ENCODE results near the gene EPB41. TPM values are rescaled to one million over a fixed set of nuclear protein-coding genes. Genes with fewer than 3 reads are reported as not detected.

Gene EPB41
- total RNA-seq, 1 experiment from 2014 or later, result 20.2 TPM

- POLR2A ChIA-PET, result no interaction called here
- CTCF ChIA-PET, result interaction anchor here (0.5 kb wide), 1 partner anchor 43 kb away, joined by 9 read pairs; no protein-coding TSS in a partner anchor
- intact Hi-C loops (cut with micrococcal nuclease; ENCODE audit: unreplicated experiment) (no loop called here), in situ Hi-C loops (cut with HindIII; ENCODE audit: low pct_unique_long_range_greater_than_20kb, low sequenced_read_pairs) (no loop called here)
- Histone ChIP-seq H3K36me3 (ENCODE audit: control insufficient read depth, insufficient read depth, low read length) (no peaks in the 10 kb centered on the region), H3K4me3 (ENCODE audit: low read depth in 2 of 2, low read length in 2 of 2) (no peak overlapping the region), H3K27ac (ENCODE audit: low read length) (peak overlapping the region; percentile 58; the same call in 1 of the 2 replicates), H3K4me1 (ENCODE audit: control insufficient read depth, insufficient read depth, low read length) (peaks cover 10% of the 10 kb centered on the region; the same call in 1 of the 2 replicates), H3K9me3 (ENCODE audit: control insufficient read depth, insufficient read depth, low read depth, low read length) (no peaks in the 10 kb centered on the region), H3K27me3 (ENCODE audit: control insufficient read depth, insufficient read depth, low read length) (no peaks in the 10 kb centered on the region)
- ATAC-seq (no peak), DNase-seq (ENCODE audit: low read depth, low spot score) (no peak)
- BruUV-seq (replicated peaks), result no TSS peak
- TF ChIP-seq POLR2AphosphoS5 (IDR thresholded peaks at IDR 0.05; ENCODE audit: low read depth, low read length), result no peak
- TF ChIP-seq REST (IDR thresholded peaks at IDR 0.05; ENCODE audit: insufficient read depth in 1 of 2, low read depth in 2 of 2, low read length in 1 of 2), result no peak
- TF ChIP-seq SIN3A (IDR thresholded peaks at IDR 0.05; ENCODE audit: borderline replicate concordance, insufficient read depth, low read depth, low read length), result no peak
- TF ChIP-seq CTCF (IDR thresholded peaks at IDR 0.05), result no peak
- TF ChIP-seq TCF7L2 (IDR thresholded peaks at IDR 0.05; ENCODE audit: low read depth, low read length), result no peak
These were observed 12.9 kb downstream of the EPB41 start for GRCh38 chr1:28927266-28927647.

GRCh38 chr1:28927648-28928313 lies 13.4 kb downstream of the EPB41 start:
- DNase-seq (ENCODE audit: low read depth, low spot score) (no peak), ATAC-seq (no peak)
- ChIA-PET CTCF (no interaction called here), POLR2A (interaction anchor here (0.6 kb wide), 1 partner anchor 43 kb away, joined by 10 read pairs; no protein-coding TSS in a partner anchor)
- TF ChIP-seq TCF7L2 (IDR thresholded peaks at IDR 0.05; ENCODE audit: low read depth, low read length) (no peak), POLR2AphosphoS5 (IDR thresholded peaks at IDR 0.05; ENCODE audit: low read depth, low read length) (no peak), CTCF (IDR thresholded peaks at IDR 0.05) (no peak), REST (IDR thresholded peaks at IDR 0.05; ENCODE audit: insufficient read depth in 1 of 2, low read depth in 2 of 2, low read length in 1 of 2) (no peak), SIN3A (IDR thresholded peaks at IDR 0.05; ENCODE audit: borderline replicate concordance, insufficient read depth, low read depth, low read length) (no peak)
- in situ Hi-C loops (cut with HindIII; ENCODE audit: low pct_unique_long_range_greater_than_20kb, low sequenced_read_pairs) (no loop called here), intact Hi-C loops (cut with micrococcal nuclease; ENCODE audit: unreplicated experiment) (no loop called here)
- Histone ChIP-seq H3K4me3 (ENCODE audit: low read depth in 2 of 2, low read length in 2 of 2) (no peak overlapping the region), H3K9me3 (ENCODE audit: control insufficient read depth, insufficient read depth, low read depth, low read length) (no peaks in the 10 kb centered on the region), H3K4me1 (ENCODE audit: control insufficient read depth, insufficient read depth, low read length) (peaks cover 10% of the 10 kb centered on the region; the same call in 1 of the 2 replicates), H3K36me3 (ENCODE audit: control insufficient read depth, insufficient read depth, low read length) (no peaks in the 10 kb centered on the region), H3K27ac (ENCODE audit: low read length) (peak overlapping the region; percentile 58; the same call in 1 of the 2 replicates), H3K27me3 (ENCODE audit: control insufficient read depth, insufficient read depth, low read length) (no peaks in the 10 kb centered on the region)
- BruUV-seq (replicated peaks), result no TSS peak
